ENCODE data around the gene CCDC69.

GRCh38 chr5:151196556-151197290 lies 27.2 kb downstream of the CCDC69 start:
- TF ChIP-seq CTCF (IDR thresholded peaks at IDR 0.05) (no peak), ZFX (IDR thresholded peaks at IDR 0.05; ENCODE audit: borderline replicate concordance) (no peak)

Data from 22Rv1 (cell line).